ENCODE data around the gene TRUB1.

GRCh38 chr10:114990991-114991390, 53.0 kb downstream of the TRUB1 start:
- TF ChIP-seq CTCF (IDR thresholded peaks at IDR 0.05) (no peak), POLR2A (IDR thresholded peaks at IDR 0.05) (no peak)
